Activated CD8-positive, alpha-beta memory T cell treated with anti-CD3 and anti-CD28 coated beads for 1 hour (primary cell): ENCODE data around the gene RAB26.
A peak's percentile ranks its signal among the peaks of the same experiment; 100 is the strongest.
"Not testable (repeated sequence)": the region's sequence is repeated elsewhere in the genome, so short reads cannot be mapped to it uniquely, and the experiment has no call there.

Experiments
- DNase-seq, 2 donors: peaks; one replicate each; pipeline ENCODE4 v3.0.0-alpha.2; 2020; ENCODE audit warnings: low read depth in 1 of 2; ENCODE audit errors: extremely low read depth in 1 of 2

Gene RAB26, protein sequence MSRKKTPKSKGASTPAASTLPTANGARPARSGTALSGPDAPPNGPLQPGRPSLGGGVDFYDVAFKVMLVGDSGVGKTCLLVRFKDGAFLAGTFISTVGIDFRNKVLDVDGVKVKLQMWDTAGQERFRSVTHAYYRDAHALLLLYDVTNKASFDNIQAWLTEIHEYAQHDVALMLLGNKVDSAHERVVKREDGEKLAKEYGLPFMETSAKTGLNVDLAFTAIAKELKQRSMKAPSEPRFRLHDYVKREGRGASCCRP

DNA sequence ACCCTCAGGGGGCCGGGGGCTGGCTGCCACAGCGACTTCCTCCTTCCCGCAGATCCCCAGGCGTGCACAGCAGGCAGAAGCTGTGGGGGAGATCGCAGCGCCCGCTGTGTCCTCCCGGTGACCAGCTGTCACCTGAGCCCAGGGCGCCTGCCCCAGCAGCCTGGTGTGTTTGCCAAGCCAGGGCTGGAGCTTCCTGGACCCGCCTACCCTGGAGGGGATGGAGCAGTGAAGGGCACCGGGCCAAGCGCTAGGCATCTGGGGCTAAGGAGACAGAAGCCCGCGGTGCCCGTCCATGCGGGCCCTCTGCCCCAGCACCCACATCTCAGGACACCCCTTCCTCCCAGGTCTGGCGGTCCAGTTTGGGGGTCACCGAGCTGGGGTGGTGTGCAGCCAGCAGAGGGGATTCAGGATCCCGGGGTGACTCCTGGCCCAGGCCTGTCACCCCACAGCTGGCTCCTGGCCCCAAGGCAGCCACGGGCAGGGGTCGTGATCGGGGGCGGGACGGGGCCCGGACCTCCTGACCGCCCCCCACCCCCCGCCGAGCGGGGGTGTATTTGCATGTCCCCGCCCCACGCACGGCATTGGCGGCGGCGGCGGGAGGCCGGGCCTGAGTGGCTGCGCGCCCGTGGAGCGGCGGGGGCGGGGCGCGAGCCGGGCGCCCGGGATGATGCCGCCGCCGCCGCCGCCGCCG is at the start of gene RAB26:
RAB26 (plus strand) TSS at position 645 of the 691 bp plus-strand sequence. CDS start 159 bp downstream, outside the sequence.
- DNase-seq: peak in 1 of 2 donors; percentile 35

DNA sequence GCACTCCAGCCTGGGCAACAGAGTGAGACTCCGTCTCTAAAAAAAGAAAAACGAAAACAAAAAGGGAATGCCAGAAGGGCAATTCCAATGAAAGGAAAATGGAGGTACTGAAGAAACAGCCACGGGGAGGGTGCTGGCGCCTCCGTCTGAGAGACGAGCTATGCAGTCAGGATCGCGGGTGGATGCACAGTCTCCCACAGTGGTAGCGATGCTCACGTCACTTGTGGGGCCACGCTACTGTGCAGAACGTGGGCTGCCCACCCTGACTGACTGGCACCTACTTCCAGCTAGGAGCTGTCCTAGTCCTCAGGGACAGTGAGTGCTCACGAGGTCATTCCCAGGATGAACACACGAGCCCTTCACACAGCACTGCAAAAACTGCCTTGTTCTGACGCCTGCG is 46.8 kb upstream of the RAB26 start:
- not testable (repeated sequence) for DNase-seq

- DNase-seq: no peak
Observed at GRCh38 chr16:2102471-2102870, 46.0 kb upstream of the RAB26 start.

DNA sequence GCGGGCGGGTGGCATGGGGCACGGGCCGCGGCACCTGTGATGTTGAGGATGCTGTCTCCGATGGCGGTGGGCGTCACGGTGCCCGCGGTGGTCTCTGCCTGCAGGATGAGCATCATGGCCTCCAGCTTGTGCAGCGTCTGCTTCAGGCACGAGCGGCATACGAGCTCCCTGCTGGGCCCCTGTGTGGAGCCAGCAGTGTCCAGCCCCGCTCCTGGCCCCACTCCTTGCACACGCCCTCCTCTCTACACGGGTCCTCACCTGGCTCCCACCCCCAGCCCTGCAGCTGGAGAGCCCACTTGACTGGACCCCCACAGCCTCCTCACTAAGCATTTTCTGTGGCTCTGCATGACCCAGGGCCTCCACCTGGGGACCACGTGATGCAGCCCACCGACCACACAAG is 44.0 kb upstream of the RAB26 start:
- not testable (repeated sequence) for DNase-seq

DNA sequence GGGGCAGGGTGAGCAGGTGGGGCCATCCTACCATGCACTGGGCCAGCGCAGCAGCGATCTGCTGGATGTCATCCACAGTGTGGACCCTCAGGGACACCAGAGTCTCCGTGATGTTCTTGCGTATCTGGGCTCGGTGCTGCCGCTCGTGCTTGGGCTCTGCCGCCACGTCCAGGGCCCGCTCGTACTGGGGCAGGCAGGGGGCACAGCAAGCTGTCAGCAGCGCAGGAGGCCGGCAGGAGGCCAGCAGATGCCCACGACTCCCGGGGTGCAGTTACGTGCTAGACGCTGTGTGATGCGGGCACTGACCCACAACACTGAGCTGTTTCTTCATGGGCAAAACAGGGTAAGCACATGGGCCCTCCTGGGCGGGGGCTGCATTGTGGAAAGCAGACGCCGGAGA is 43.1 kb upstream of the RAB26 start:
- not testable (repeated sequence) for DNase-seq

GRCh38 chr16:2105769-2106168 is 42.7 kb upstream of the RAB26 start:
- not testable (repeated sequence) for DNase-seq

- DNase-seq: not testable (repeated sequence)
Observed at GRCh38 chr16:2106211-2106610, 42.2 kb upstream of the RAB26 start.

GRCh38 chr16:2107121-2107790 is 41.2 kb upstream of the RAB26 start:
- not testable (repeated sequence) for DNase-seq

GRCh38 chr16:2107791-2108125 is 40.7 kb upstream of the RAB26 start:
- not testable (repeated sequence) for DNase-seq

GRCh38 chr16:2108446-2109270 is 39.8 kb upstream of the RAB26 start:
- not testable (repeated sequence) for DNase-seq

GRCh38 chr16:2109271-2109580 is 39.2 kb upstream of the RAB26 start:
- DNase-seq: not testable (repeated sequence)

DNA sequence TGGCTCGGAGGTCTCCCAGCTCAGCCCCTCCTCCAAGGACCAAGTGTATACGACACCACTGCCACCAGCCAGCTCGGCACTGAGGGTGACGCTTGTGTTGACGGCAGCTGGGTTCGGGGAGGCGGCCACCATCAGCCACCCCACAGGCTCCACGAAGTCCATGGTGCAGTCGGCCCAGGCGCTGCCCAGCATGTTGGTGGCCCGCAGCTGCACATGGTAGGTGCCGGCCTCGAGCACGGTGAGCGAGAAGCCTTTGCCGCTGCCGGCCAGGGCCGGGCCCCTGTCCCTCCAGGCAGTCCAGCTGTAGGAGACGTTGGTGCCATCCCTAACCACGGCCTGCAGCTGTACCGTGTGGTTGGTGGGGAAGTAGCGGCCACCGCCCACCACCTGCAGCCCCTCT is 38.6 kb upstream of the RAB26 start:
- not testable (repeated sequence) for DNase-seq

- DNase-seq: not testable (repeated sequence)
Observed at GRCh38 chr16:2110332-2111008, 38.0 kb upstream of the RAB26 start.

GRCh38 chr16:2111009-2111353 is 37.4 kb upstream of the RAB26 start:
- not testable (repeated sequence) for DNase-seq

GRCh38 chr16:2111412-2112335 is 36.8 kb upstream of the RAB26 start:
- DNase-seq: not testable (repeated sequence)

DNA sequence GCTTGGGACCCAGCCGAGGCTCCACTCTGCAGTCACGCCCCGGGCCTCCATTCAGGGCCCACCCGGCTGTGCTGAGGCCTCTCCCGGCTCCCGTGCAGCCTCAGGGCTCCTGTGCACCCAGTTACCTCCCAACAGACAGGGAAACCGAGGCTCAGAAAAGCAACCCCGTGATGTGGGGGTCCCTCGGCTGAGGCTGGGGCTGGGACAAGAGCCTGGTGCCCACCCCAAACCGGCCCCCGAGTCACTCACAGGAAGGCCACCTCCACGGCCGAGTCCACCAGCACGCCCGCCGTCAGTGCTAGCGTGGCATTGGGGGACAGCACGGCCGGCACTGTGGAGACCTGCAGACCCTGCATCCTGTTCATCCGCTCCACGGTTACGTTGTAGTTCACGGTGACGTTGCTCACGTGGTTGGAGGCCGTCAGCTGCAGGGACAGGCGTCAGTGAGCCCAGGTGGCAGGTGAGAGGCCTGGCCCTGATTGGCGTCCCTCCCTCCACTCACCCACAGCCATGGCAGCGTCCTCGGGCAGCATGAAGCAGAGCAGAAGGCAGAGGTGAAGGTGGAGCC is 35.8 kb upstream of the RAB26 start:
- DNase-seq: not testable (repeated sequence)

GRCh38 chr16:2114225-2114624 is 34.2 kb upstream of the RAB26 start:
- not testable (repeated sequence) for DNase-seq

DNA sequence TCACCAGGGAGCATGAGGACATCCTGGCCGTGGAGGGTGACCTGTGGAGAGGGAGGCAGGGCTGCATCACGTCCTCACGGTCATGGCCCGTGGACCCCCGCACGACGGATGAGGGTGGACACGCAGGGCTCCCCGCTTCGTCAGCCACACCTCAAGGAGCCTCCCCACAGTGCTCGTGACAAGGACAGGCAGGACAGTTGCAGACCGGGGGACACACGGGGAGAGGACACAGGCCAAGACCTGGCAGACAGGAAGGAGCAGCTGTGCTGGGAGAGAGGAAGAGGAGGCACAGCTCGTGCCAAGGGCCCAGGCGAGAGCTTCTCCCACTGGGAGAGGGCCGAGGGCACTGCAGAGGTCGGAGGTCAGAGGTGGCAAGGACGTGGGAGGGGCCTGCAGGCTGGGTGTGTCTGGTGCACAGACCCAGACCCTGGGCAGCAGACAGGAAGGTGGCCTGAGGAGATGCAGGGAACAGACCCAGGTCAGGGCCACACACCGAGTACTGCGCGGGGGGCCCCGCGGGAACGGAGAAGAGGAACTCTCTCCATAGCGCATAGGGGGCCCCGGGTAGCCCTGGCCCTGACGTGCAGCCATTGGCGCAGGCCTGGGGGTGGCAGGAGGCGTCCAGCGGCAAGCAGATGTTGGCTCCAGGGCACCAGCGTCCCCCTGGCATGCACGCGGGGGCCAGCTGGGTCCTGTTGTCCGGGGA is 33.4 kb upstream of the RAB26 start:
- not testable (repeated sequence) for DNase-seq

DNA sequence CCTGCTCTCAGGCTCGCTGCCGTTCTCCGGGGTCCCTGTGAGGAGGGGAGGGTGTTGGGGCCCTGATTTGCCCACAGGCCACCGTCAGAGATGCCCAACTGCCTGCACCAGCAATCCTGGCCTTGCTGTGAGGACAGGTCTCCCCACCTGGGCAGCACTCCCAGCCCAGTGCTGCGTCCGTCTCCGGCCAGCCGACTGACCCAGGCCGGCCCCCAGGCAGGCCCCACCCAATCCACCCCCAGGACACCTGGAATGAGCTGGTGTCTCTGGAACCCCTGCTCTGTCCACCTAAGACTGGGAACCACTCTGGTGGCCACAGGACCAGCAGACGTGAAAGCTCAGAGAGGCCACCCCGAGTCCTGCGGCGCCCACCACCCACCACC is 32.8 kb upstream of the RAB26 start:
- no peak for DNase-seq
